Psoas muscle (tissue), 8 donors: ENCODE measurements around the gene CDK1. TPM values are rescaled to one million over a fixed set of nuclear protein-coding genes. Genes with fewer than 3 reads are reported as not detected.

Experiments used
- ATAC-seq, 4 donors: fragments of 200-7000 bp; cut with Tn5 transposase; one replicate each; pipeline ENCODE4 v1.9.1; 2020; ENCODE audit warnings: moderate library complexity in 3 of 4, mild to moderate bottlenecking in 2 of 4
- DNase-seq, 2 donors: peaks; one replicate each; pipeline ENCODE4 v3.0.0-alpha.2; 2020
- H3K27ac ChIP-seq: fragments of 200-600 bp; one replicate; pipeline ENCODE4 v1.8.0; 2022
- H3K27me3 ChIP-seq, 3 donors: fragments of 200-600 bp in 1 of 3; one replicate each; pipeline versions ENCODE4 v1.6.1 to v1.8.0; 2013 to 2022; ENCODE audit warnings: low read length in 2 of 3, mild to moderate bottlenecking in 2 of 3, moderate library complexity in 1 of 3; ENCODE audit not compliant: insufficient read depth in 3 of 3
- H3K36me3 ChIP-seq, 2 donors: fragments of 200-600 bp in 1 of 2; one replicate each; pipeline versions ENCODE4 v1.6.1 to v1.8.0; 2013 to 2022; ENCODE audit warnings: low read depth in 1 of 2, mild to moderate bottlenecking in 1 of 2, moderate library complexity in 1 of 2; ENCODE audit not compliant: insufficient read depth in 1 of 2
- H3K4me1 ChIP-seq: fragments of 200-600 bp; one replicate; pipeline ENCODE4 v1.8.0; 2022
- H3K4me3 ChIP-seq: fragments of 200-600 bp; one replicate; pipeline ENCODE4 v1.8.0; 2022; ENCODE audit warnings: mild to moderate bottlenecking
- H3K9me3 ChIP-seq: fragments of 200-600 bp; one replicate; pipeline ENCODE4 v1.8.0; 2022
- WGBS, 3 donors: extraction: QIAGEN DNeasy Blood & Tissue Kit; methylation state at CpG; one replicate each; pipeline versions ENCODE4 v1.1.6 to v1.1.7; 2013; 5-methylcytosine and 5-hydroxymethylcytosine counted together
- intact Hi-C, 2 donors: fragments of 100-400 bp; cut with DNase I; formaldehyde crosslinking; loops; one replicate each; pipeline versions ENCODE4 v1.11.0 to v1.14.2; 2022
- polyA plus RNA-seq, 3 donors: library from polyadenylated mRNA; stranded (reverse); fragments of 200-250 nt; gene quantifications; one replicate each; pipeline ENCODE4 v1.2.3, GENCODE V29; 2013
- total RNA-seq, 4 donors: library from RNA; stranded (reverse); fragmentation: NEBNext Ultra II Directional in 2 of 4; extraction: Animal tissue kit (Norgen Biotek cat#: 25700) in 2 of 4; gene quantifications; one replicate each; pipeline versions ENCODE4 v1.2.1 to v1.2.4, GENCODE V29; 2021 to 2023
- TF ChIP-seq, protein P1 (sequence below): fragments of 200-600 bp; IDR thresholded peaks from one replicate; pipeline ENCODE4 v1.8.0; 2022; ENCODE audit warnings: antibody characterized with exemption
- donor health status: healthy with polysubstance abuse.
- donor health status: DM: no; HTN: no; CAD: no; lungs with moderate emphysema.
- donor health status: Bipolar disorder and iron deficiency.
- donor health status: healthy.
- donor health status: DM: yes; HTN: yes; CAD: no.
- donor health status: DM: no; HTN: no; CAD: no.
- donor health status: DM: no; HTN: no; CAD: no.
- donor health status: DM: yes; HTN: yes; CAD: no.

CDK1 gene
- total and polyA plus RNA-seq, 7 donors, result 0.44 to 1.5 (median 0.60) TPM

DNA sequence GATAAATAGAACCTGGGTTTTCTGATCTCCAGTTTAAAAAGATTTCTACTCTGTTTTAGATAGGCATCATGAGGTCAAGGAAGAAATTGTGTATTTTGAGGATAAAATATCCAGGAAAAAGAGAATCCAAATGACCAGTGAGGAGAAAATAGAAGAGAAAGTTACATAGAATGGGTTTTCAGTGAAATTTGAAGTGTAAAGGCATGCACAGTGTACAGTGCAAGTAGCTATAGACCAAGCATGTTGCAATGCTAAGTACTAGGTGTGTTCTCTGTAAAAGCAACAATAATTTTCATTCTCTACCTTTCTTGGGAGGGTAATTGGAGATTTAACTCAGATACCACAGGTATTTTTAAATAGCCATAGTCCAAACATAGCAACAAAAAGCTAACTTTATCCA lies 22.6 kb downstream of the CDK1 start:
- no peak for ATAC-seq
- Histone ChIP-seq H3K27me3 (no peaks in the 10 kb centered on the region), H3K4me1 (no peaks in the 10 kb centered on the region), H3K36me3 (no peaks in the 10 kb centered on the region), H3K27ac (no peak overlapping the region), H3K4me3 (no peak overlapping the region), H3K9me3 (no peaks in the 10 kb centered on the region)
- DNase-seq, result no peak
- intact Hi-C loops, result no loop called here
- TF ChIP-seq, protein P1, sequence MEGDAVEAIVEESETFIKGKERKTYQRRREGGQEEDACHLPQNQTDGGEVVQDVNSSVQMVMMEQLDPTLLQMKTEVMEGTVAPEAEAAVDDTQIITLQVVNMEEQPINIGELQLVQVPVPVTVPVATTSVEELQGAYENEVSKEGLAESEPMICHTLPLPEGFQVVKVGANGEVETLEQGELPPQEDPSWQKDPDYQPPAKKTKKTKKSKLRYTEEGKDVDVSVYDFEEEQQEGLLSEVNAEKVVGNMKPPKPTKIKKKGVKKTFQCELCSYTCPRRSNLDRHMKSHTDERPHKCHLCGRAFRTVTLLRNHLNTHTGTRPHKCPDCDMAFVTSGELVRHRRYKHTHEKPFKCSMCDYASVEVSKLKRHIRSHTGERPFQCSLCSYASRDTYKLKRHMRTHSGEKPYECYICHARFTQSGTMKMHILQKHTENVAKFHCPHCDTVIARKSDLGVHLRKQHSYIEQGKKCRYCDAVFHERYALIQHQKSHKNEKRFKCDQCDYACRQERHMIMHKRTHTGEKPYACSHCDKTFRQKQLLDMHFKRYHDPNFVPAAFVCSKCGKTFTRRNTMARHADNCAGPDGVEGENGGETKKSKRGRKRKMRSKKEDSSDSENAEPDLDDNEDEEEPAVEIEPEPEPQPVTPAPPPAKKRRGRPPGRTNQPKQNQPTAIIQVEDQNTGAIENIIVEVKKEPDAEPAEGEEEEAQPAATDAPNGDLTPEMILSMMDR, result no peak

DNA sequence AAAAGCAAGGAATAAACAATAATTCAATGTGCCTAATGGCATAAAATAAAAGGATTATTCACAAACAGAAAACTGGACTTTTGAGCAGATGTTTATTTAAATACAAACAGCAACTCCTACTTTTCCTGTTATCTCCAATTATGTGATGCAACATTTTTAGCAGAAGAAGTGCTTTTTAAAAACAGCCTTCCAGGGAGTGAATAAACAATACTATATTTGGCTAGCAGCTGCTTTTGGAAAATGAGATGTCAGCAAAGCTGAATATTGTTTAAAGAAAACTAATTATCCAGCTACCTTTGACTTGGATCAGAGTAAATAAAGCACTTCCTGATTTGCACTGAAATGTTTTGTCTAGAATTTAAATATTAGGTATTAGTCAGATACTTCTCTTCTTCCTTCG lies 23.2 kb downstream of the CDK1 start:
- Histone ChIP-seq H3K36me3 (no peaks in the 10 kb centered on the region), H3K9me3 (no peaks in the 10 kb centered on the region), H3K4me1 (no peaks in the 10 kb centered on the region), H3K4me3 (no peak overlapping the region), H3K27ac (no peak overlapping the region), H3K27me3 (no peaks in the 10 kb centered on the region)
- DNase-seq, result no peak
- TF ChIP-seq, protein P1, result no peak
- WGBS, 3 donors, result 70 to 97% (median 88%) methylated on average over 1 of the region's 1 CpG
- ATAC-seq, result no peak
- intact Hi-C loops, result no loop called here

DNA sequence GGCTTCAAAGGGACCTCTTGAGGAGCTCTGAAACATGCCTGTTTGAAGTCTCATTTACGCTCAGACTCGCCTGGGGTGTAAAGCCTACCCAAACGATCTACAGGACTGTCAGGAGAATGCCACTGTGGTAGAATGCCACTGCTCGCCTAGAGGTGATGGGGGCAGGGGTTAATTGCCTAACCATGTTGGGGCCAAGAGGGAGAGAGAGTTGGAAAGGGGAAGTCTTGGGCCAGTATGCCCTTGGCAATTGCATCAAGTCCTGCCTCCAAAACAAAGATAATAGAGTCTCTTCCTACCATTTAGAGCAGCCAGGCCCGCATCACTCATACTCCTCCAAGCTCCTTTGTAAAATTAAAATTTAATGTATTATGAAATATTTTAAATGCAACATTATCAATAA lies 25.2 kb downstream of the CDK1 start:
- DNase-seq (no peak), ATAC-seq (no peak)
- Histone ChIP-seq H3K36me3 (no peaks in the 10 kb centered on the region), H3K27ac (no peak overlapping the region), H3K4me1 (no peaks in the 10 kb centered on the region), H3K27me3 (no peaks in the 10 kb centered on the region), H3K9me3 (no peaks in the 10 kb centered on the region), H3K4me3 (no peak overlapping the region)
- TF ChIP-seq, protein P1, result no peak
- intact Hi-C loops, result no loop called here
- 80 to 87% (median 84%) methylated on average over 5 of the region's 5 CpGs for WGBS, 3 donors

DNA sequence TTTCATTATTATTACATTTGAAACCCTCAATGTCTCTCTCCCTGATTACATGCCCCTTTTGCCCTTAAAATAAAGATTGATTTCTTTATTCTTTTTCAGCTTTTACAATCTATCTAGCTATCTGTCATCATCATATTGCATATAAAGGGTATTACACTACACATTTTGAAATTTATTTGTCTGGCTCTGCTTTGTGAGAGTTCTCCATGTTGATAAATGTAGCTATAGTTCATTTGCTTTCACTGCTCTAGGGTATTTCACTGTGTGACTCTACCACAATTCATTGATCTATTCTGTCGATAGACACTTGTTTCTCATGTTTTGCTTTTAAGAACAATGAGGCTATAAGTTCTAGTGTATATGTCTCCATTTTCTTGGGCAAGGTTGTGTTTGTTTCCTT lies 25.6 kb downstream of the CDK1 start:
- H3K36me3 ChIP-seq, result no peaks in the 10 kb centered on the region
- ATAC-seq, result no peak

DNA sequence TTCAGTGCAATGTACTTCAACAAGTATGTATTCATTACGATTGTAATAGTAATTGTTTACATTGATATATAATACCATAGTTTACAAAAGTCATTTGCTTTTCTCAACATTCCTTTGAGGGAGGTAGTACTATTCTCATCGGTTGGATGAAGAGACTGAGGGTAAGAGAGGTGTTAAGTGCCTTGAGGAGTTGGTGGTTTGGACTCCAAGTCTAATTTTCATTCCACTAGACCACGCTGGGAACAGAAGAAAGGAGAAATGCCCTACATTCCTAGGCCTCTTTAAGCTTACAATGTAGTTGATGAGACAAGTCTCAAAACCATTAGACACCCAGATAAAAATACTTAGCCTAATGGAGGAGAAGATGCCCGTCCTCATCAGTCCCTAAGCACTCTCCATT lies 28.6 kb downstream of the CDK1 start:
- peaks cover 14% of the 10 kb centered on the region for H3K4me1 ChIP-seq
- WGBS, 3 donors, result 78 to 95% (median 82%) methylated on average over 4 of the region's 4 CpGs
- ATAC-seq (no peak), DNase-seq (no peak)
- intact Hi-C loops, result no loop called here
- H3K36me3 ChIP-seq, result no peaks in the 10 kb centered on the region
- H3K27me3 ChIP-seq, result no peaks in the 10 kb centered on the region
- TF ChIP-seq, protein P1, result no peak
- no peak overlapping the region for H3K27ac ChIP-seq
- no peak overlapping the region for H3K4me3 ChIP-seq
- H3K9me3 ChIP-seq, result no peaks in the 10 kb centered on the region

More for the DNA sequence above, 25.6 kb downstream of the CDK1 start:
- Histone ChIP-seq H3K4me1 (no peaks in the 10 kb centered on the region), H3K4me3 (no peak overlapping the region), H3K9me3 (no peaks in the 10 kb centered on the region), H3K27me3 (no peaks in the 10 kb centered on the region), H3K27ac (no peak overlapping the region)
- no peak for DNase-seq
- 95 to 100% (median 96%) methylated on average over 1 of the region's 1 CpG for WGBS, 3 donors
- TF ChIP-seq, protein P1, result no peak
- intact Hi-C loops, result no loop called here
